B cell (primary cell): Measurements from ENCODE around the gene PRSS56. TPM values are rescaled to one million over a fixed set of nuclear protein-coding genes. Genes with fewer than 3 reads are reported as not detected.

Source experiments
- ATAC-seq: fragments of 200-7000 bp; cut with Tn5 transposase; one replicate; pipeline ENCODE4 v1.10.0; 2021; ENCODE audit warnings: low read depth, mild to moderate bottlenecking, moderate number of reproducible peaks, moderate library complexity
- CTCF ChIA-PET: fragments of 350-600 bp; sonication (Branson Sonifier 250); formaldehyde crosslinking; loops from one replicate; lab custom pipeline; 2021; ENCODE audit warnings: antibody characterized with exemption, inconsistent platforms; lab: Charles Lee
- POLR2A ChIA-PET: fragments of 350-600 bp; sonication (Branson Sonifier 250); formaldehyde crosslinking; loops from one replicate; lab custom pipeline; 2021; ENCODE audit warnings: antibody characterized with exemption; lab: Charles Lee
- DNase-seq: peaks from one replicate; pipeline ENCODE4 v3.0.0; 2013
- H2AFZ ChIP-seq: 2 replicates; pipeline ENCODE4 v1.6.1; 2012; ENCODE audit warnings: mild to moderate bottlenecking, low read depth, low read length; ENCODE audit not compliant: insufficient read depth, poor library complexity, severe bottlenecking
- H3K27ac ChIP-seq, 2 donors: 1 replicate in 1 of 2; 2 replicates in 1 of 2; pipeline ENCODE4 v1.5.1; 2012 to 2013; ENCODE audit warnings: low read length in 2 of 2, mild to moderate bottlenecking in 2 of 2, moderate library complexity in 1 of 2
- H3K27me3 ChIP-seq, 4 experiments: fragments of 200-600 bp in 1 of 4; sonication (generic) in 1 of 4; replicated peaks in 1 of 4; 1 replicate in 2 of 4; 2 replicates in 2 of 4; pipeline versions ENCODE4 v1.6.1 to v1.7.0; 2013 to 2016; ENCODE audit warnings: low read length in 3 of 4, mild to moderate bottlenecking in 2 of 4, mixed read lengths in 1 of 4, moderate library complexity in 1 of 4; ENCODE audit not compliant: insufficient read depth in 4 of 4, control insufficient read depth in 3 of 4; ENCODE audit errors: control extremely low read depth in 1 of 4
- H3K36me3 ChIP-seq, 2 experiments: replicated peaks in 1 of 2; 1 replicate in 1 of 2; 2 replicates in 1 of 2; pipeline versions ENCODE4 v1.6.1 to v1.7.1; 2013; ENCODE audit warnings: low read length in 1 of 2; ENCODE audit not compliant: insufficient read depth in 2 of 2, control insufficient read depth in 1 of 2; ENCODE audit errors: control extremely low read depth in 1 of 2, extremely low read depth in 1 of 2
- H3K4me1 ChIP-seq, 2 donors: fragments of 200-600 bp in 1 of 2; sonication (generic) in 1 of 2; 1 replicate in 1 of 2; 2 replicates in 1 of 2; pipeline versions ENCODE4 v1.5.1 to v1.6.1; 2013 to 2017; ENCODE audit warnings: low read length in 2 of 2; ENCODE audit not compliant: control insufficient read depth in 2 of 2, insufficient read depth in 2 of 2
- H3K4me2 ChIP-seq: replicated peaks from 2 replicates; pipeline ENCODE3; 2012; ENCODE audit warnings: mild to moderate bottlenecking, low read depth, low read length; ENCODE audit not compliant: poor library complexity, severe bottlenecking
- H3K4me3 ChIP-seq, 5 experiments: fragments of 200-600 bp in 1 of 5; sonication (generic) in 1 of 5; 1 replicate in 3 of 5; 2 replicates in 2 of 5; pipeline versions ENCODE4 v1.5.1 to v1.7.0; 2011 to 2016; ENCODE audit warnings: low read length in 4 of 5, mild to moderate bottlenecking in 4 of 5, low read depth in 2 of 5, control low read depth in 1 of 5, moderate library complexity in 1 of 5; ENCODE audit not compliant: insufficient read depth in 1 of 5; ENCODE audit errors: control extremely low read depth in 1 of 5, extremely low read depth in 1 of 5
- H3K79me2 ChIP-seq: fragments of 200-600 bp; sonication (generic); one replicate; pipeline ENCODE4 v1.6.0; 2016; ENCODE audit warnings: low read length; ENCODE audit not compliant: control insufficient read depth, insufficient read depth
- H3K9ac ChIP-seq: fragments of 200-600 bp; sonication (generic); 2 replicates; pipeline ENCODE4 v1.6.1; 2017; ENCODE audit warnings: mild to moderate bottlenecking, low read length, moderate library complexity
- H3K9me3 ChIP-seq, 3 donors: one replicate each; pipeline versions ENCODE4 v1.6.1 to v1.7.1; 2013; ENCODE audit warnings: low read length in 2 of 3; ENCODE audit not compliant: control insufficient read depth in 2 of 3, insufficient read depth in 1 of 3; ENCODE audit errors: control extremely low read depth in 1 of 3
- H4K20me1 ChIP-seq: 2 replicates; pipeline ENCODE4 v1.6.0; 2012; ENCODE audit warnings: mild to moderate bottlenecking, low read length; ENCODE audit not compliant: insufficient read depth, control insufficient read depth, poor library complexity, severe bottlenecking
- H3K27ac Mint-ChIP-seq: one replicate; pipeline ENCODE4 v1.8.0; 2021; ENCODE audit warnings: mixed read lengths
- H3K27me3 Mint-ChIP-seq: one replicate; pipeline ENCODE4 v1.8.0; 2021; ENCODE audit warnings: mixed read lengths
- H3K4me1 Mint-ChIP-seq: one replicate; pipeline ENCODE4 v1.8.0; 2021; ENCODE audit warnings: mixed read lengths
- H3K4me3 Mint-ChIP-seq: one replicate; pipeline ENCODE4 v1.8.0; 2021; ENCODE audit warnings: mixed read lengths
- H3K9me3 Mint-ChIP-seq: one replicate; pipeline ENCODE4 v1.8.0; 2022; ENCODE audit warnings: mixed read lengths; ENCODE audit not compliant: insufficient read depth
- EZH2 ChIP-seq: IDR thresholded peaks from 2 replicates; pipeline ENCODE4 v1.6.1; 2012; ENCODE audit warnings: borderline replicate concordance, low read depth, mild to moderate bottlenecking, moderate library complexity, low read length; ENCODE audit not compliant: insufficient read depth, poor library complexity, severe bottlenecking
- WGBS: methylation state at CpG from one replicate; pipeline ENCODE4 v1.1.5; 2013; ENCODE audit warnings: missing lambda C conversion rate; ENCODE audit not compliant: insufficient coverage; 5-methylcytosine and 5-hydroxymethylcytosine counted together
- intact Hi-C: fragments of 100-400 bp; cut with micrococcal nuclease; formaldehyde crosslinking; loops from one replicate; pipeline ENCODE4 v1.10.0; 2022
- polyA plus RNA-seq: library from polyadenylated mRNA; depleted of rRNA; stranded (reverse); fragments of >200 nt; gene quantifications from 2 replicates; pipeline ENCODE4 v1.2.3, GENCODE V29; 2012
- total RNA-seq, 2 donors: library from RNA; stranded (reverse); fragments of 120-200 nt in 1 of 2; gene quantifications; 1 replicate in 1 of 2; 2 replicates in 1 of 2; pipeline versions ENCODE4 v1.2.3 to v1.2.4, GENCODE V29; 2013 to 2022
- TF ChIP-seq, protein P1 (sequence below): fragments of 200-600 bp; IDR thresholded peaks from one replicate; pipeline ENCODE4 v1.8.0; 2022; ENCODE audit warnings: antibody characterized with exemption, mild to moderate bottlenecking

The PRSS56 gene
- total and polyA plus RNA-seq, 2 donors (not counting 1 experiment from before 2014, with no cell fraction given): not detected

DNA sequence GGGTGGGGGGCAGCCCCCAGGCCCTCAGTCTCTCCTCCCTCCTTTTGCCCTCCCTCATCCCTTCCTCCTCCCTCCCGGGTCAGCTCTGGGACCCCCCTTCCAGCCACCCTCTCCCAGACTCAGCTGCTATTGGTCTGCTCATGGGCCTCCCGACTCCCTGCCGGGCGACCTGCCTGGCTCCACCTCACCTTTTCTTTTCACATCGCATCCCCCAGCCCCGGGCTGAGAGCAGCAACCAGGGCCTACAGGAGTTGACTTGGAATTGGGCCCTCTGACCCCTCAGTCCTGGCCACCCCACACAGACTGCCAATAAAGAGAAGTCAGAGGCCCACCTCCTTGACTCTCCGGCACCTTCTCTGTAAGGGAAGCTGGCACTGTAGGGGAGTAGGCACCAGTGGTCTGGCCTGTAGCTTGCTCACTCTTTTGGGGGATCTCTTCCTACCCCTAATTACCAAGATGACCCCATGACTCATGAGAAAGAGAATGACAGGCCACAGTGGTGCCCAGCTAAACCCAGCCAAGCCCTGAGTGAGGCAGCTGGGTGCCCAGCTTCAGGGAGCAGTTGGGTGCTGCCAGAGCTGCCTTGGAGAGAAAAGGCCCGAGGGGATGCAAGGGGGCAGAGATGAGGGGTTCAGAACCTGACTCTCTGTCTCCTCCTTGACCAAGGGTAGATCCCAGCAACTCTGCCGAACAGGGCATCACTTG is 30.5 kb upstream of the PRSS56 start:
- H3K27ac Mint-ChIP-seq: no peak overlapping the region
- Histone ChIP-seq H3K4me3 (no peak overlapping the region), H3K9ac (no peak overlapping the region), H3K4me1 (peaks cover 7 to 11% of the 10 kb centered on the region in 2 donors), H3K79me2 (no peaks in the 10 kb centered on the region), H2AFZ (no peak overlapping the region), H3K4me2 (no peak overlapping the region), H3K27me3 (peaks cover 0 to 27% (median 2%) of the 10 kb centered on the region in 4 experiments), H3K27ac (no peak overlapping the region), H3K36me3 (no peaks in the 10 kb centered on the region), H4K20me1 (no peaks in the 10 kb centered on the region), H3K9me3 (no peaks in the 10 kb centered on the region)
- H3K27me3 Mint-ChIP-seq: peaks cover 33% of the 10 kb centered on the region
- 80% methylated on average over 6 of the region's 9 CpGs for WGBS
- intact Hi-C loops: no loop called here
- H3K4me1 Mint-ChIP-seq: peaks cover 11% of the 10 kb centered on the region
- CTCF ChIA-PET: no interaction called here
- H3K4me3 Mint-ChIP-seq: no peak overlapping the region
- no peaks in the 10 kb centered on the region for H3K9me3 Mint-ChIP-seq
- no peak for TF ChIP-seq EZH2
- TF ChIP-seq, protein P1, sequence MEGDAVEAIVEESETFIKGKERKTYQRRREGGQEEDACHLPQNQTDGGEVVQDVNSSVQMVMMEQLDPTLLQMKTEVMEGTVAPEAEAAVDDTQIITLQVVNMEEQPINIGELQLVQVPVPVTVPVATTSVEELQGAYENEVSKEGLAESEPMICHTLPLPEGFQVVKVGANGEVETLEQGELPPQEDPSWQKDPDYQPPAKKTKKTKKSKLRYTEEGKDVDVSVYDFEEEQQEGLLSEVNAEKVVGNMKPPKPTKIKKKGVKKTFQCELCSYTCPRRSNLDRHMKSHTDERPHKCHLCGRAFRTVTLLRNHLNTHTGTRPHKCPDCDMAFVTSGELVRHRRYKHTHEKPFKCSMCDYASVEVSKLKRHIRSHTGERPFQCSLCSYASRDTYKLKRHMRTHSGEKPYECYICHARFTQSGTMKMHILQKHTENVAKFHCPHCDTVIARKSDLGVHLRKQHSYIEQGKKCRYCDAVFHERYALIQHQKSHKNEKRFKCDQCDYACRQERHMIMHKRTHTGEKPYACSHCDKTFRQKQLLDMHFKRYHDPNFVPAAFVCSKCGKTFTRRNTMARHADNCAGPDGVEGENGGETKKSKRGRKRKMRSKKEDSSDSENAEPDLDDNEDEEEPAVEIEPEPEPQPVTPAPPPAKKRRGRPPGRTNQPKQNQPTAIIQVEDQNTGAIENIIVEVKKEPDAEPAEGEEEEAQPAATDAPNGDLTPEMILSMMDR: no peak
- POLR2A ChIA-PET: no interaction called here
- ATAC-seq: no peak
- no peak for DNase-seq
